Measurements from ENCODE around the gene NRARP. TPM values are rescaled to one million over a fixed set of nuclear protein-coding genes. Genes with fewer than 3 reads are reported as not detected.

Gene NRARP
- total RNA-seq, 6 donors from 2014 or later = 3.1 to 26.9 (median 9.5) TPM

- WGBS, 2 donors = 84% methylated on average over 21 to 24 of the region's 24 CpGs
- no peaks in the 10 kb centered on the region for H3K27me3 ChIP-seq
- ATAC-seq (ENCODE audit: low FRiP score in 2 of 2) = no peak
Measured at GRCh38 chr9:137275588-137276472, 26.2 kb downstream of the NRARP start.

DNA sequence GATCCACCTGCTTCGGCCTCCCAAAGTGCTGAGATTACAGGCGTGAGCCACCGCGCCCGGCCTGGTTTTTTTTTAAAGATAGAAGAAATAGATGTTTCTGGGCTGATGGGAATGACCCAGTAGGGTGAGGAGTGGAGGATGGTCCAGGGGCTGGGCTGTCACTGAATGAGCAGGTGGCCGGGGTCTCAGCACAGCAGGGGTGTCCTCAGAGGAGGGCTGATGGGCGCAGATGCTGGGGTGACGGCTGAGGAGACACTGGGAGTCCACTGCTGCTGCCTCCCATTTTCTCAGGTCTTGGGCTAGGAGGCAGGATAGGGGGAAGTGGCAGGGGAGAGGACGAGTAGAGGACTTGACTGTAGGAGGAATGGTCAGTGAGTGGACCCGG lies 26.9 kb downstream of the NRARP start:
- DNase-seq (no peak), ATAC-seq (ENCODE audit: low FRiP score in 2 of 2) (no peak)
- TF ChIP-seq, protein P1, sequence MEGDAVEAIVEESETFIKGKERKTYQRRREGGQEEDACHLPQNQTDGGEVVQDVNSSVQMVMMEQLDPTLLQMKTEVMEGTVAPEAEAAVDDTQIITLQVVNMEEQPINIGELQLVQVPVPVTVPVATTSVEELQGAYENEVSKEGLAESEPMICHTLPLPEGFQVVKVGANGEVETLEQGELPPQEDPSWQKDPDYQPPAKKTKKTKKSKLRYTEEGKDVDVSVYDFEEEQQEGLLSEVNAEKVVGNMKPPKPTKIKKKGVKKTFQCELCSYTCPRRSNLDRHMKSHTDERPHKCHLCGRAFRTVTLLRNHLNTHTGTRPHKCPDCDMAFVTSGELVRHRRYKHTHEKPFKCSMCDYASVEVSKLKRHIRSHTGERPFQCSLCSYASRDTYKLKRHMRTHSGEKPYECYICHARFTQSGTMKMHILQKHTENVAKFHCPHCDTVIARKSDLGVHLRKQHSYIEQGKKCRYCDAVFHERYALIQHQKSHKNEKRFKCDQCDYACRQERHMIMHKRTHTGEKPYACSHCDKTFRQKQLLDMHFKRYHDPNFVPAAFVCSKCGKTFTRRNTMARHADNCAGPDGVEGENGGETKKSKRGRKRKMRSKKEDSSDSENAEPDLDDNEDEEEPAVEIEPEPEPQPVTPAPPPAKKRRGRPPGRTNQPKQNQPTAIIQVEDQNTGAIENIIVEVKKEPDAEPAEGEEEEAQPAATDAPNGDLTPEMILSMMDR (IDR thresholded peaks at IDR 0.05) = no peak
- TF ChIP-seq EP300 (IDR thresholded peaks at IDR 0.05) (no peak), POLR2A (IDR thresholded peaks at IDR 0.05) (no peak), POLR2AphosphoS5 (IDR thresholded peaks at IDR 0.05) (no peak)
- Histone ChIP-seq H3K27me3 (no peaks in the 10 kb centered on the region), H3K9me3 (no peaks in the 10 kb centered on the region), H3K4me1 (peaks cover 39 to 97% (median 66%) of the 10 kb centered on the region in 4 donors), H3K27ac (peak overlapping the region; percentile 95 to 98 (median 96)), H3K4me3 (no peak overlapping the region), H3K36me3 (peaks cover 10 to 42% (median 32%) of the 10 kb centered on the region in 4 donors)
- WGBS, 2 donors = 80 to 86% methylated on average over 10 of the region's 10 CpGs

More at GRCh38 chr9:137275588-137276472, 26.2 kb downstream of the NRARP start:
- peaks cover 39 to 98% (median 67%) of the 10 kb centered on the region in 4 donors for H3K4me1 ChIP-seq
- H3K9me3 ChIP-seq = no peaks in the 10 kb centered on the region
- TF ChIP-seq POLR2A (IDR thresholded peaks at IDR 0.05) (no peak), EP300 (IDR thresholded peaks at IDR 0.05) (no peak), POLR2AphosphoS5 (IDR thresholded peaks at IDR 0.05) (no peak)
- TF ChIP-seq, protein P1 (IDR thresholded peaks at IDR 0.05) = no peak
- peak in 1 of 2 donors; percentile 77 for DNase-seq
- no peak overlapping the region for H3K4me3 ChIP-seq
- H3K27ac ChIP-seq = peak overlapping the region; percentile 95 to 98 (median 96)
- H3K36me3 ChIP-seq = peaks cover 10 to 43% (median 38%) of the 10 kb centered on the region in 4 donors

- peak overlapping the region; percentile 58 to 95 (median 76) for H3K27ac ChIP-seq
- peaks cover 42 to 98% (median 73%) of the 10 kb centered on the region in 4 donors for H3K4me1 ChIP-seq
- 72 to 80% methylated on average over 5 to 15 of the region's 15 CpGs for WGBS, 2 donors
- ATAC-seq (ENCODE audit: low FRiP score in 2 of 2) = no peak
- no peaks in the 10 kb centered on the region for H3K9me3 ChIP-seq
- peaks cover 4 to 33% (median 19%) of the 10 kb centered on the region in 4 donors for H3K36me3 ChIP-seq
- H3K27me3 ChIP-seq = no peaks in the 10 kb centered on the region
- H3K4me3 ChIP-seq = no peak overlapping the region
- no peak for TF ChIP-seq EP300 (IDR thresholded peaks at IDR 0.05)
- TF ChIP-seq POLR2AphosphoS5 (IDR thresholded peaks at IDR 0.05) = no peak
- TF ChIP-seq, protein P1 (IDR thresholded peaks at IDR 0.05) = no peak
- no peak for TF ChIP-seq POLR2A (IDR thresholded peaks at IDR 0.05)
- DNase-seq = peak; percentile 41 to 58
Measured at GRCh38 chr9:137273611-137274320, 28.3 kb downstream of the NRARP start.

- Histone ChIP-seq H3K4me3 (no peak overlapping the region), H3K27me3 (no peaks in the 10 kb centered on the region), H3K36me3 (peaks cover 4 to 33% (median 17%) of the 10 kb centered on the region in 4 donors), H3K27ac (peak overlapping the region in 2 of 4 donors; percentile 39 to 95), H3K9me3 (no peaks in the 10 kb centered on the region), H3K4me1 (peaks cover 49 to 98% (median 75%) of the 10 kb centered on the region in 4 donors)
- 84 to 86% methylated on average over 12 to 13 of the region's 13 CpGs for WGBS, 2 donors
- no peak for ATAC-seq (ENCODE audit: low FRiP score in 2 of 2)
- TF ChIP-seq, protein P1 (IDR thresholded peaks at IDR 0.05) = no peak
- TF ChIP-seq POLR2AphosphoS5 (IDR thresholded peaks at IDR 0.05) (no peak), POLR2A (IDR thresholded peaks at IDR 0.05) (no peak), EP300 (IDR thresholded peaks at IDR 0.05) (no peak)
- peak in 1 of 2 donors; percentile 54 for DNase-seq
Measured at GRCh38 chr9:137273095-137273490, 29.0 kb downstream of the NRARP start.

Data from upper lobe of left lung (tissue), 6 donors.